ENCODE data around the gene SACS.

Gene SACS, protein sequence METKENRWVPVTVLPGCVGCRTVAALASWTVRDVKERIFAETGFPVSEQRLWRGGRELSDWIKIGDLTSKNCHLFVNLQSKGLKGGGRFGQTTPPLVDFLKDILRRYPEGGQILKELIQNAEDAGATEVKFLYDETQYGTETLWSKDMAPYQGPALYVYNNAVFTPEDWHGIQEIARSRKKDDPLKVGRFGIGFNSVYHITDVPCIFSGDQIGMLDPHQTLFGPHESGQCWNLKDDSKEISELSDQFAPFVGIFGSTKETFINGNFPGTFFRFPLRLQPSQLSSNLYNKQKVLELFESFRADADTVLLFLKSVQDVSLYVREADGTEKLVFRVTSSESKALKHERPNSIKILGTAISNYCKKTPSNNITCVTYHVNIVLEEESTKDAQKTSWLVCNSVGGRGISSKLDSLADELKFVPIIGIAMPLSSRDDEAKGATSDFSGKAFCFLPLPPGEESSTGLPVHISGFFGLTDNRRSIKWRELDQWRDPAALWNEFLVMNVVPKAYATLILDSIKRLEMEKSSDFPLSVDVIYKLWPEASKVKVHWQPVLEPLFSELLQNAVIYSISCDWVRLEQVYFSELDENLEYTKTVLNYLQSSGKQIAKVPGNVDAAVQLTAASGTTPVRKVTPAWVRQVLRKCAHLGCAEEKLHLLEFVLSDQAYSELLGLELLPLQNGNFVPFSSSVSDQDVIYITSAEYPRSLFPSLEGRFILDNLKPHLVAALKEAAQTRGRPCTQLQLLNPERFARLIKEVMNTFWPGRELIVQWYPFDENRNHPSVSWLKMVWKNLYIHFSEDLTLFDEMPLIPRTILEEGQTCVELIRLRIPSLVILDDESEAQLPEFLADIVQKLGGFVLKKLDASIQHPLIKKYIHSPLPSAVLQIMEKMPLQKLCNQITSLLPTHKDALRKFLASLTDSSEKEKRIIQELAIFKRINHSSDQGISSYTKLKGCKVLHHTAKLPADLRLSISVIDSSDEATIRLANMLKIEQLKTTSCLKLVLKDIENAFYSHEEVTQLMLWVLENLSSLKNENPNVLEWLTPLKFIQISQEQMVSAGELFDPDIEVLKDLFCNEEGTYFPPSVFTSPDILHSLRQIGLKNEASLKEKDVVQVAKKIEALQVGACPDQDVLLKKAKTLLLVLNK (N-terminal part only)

DNA sequence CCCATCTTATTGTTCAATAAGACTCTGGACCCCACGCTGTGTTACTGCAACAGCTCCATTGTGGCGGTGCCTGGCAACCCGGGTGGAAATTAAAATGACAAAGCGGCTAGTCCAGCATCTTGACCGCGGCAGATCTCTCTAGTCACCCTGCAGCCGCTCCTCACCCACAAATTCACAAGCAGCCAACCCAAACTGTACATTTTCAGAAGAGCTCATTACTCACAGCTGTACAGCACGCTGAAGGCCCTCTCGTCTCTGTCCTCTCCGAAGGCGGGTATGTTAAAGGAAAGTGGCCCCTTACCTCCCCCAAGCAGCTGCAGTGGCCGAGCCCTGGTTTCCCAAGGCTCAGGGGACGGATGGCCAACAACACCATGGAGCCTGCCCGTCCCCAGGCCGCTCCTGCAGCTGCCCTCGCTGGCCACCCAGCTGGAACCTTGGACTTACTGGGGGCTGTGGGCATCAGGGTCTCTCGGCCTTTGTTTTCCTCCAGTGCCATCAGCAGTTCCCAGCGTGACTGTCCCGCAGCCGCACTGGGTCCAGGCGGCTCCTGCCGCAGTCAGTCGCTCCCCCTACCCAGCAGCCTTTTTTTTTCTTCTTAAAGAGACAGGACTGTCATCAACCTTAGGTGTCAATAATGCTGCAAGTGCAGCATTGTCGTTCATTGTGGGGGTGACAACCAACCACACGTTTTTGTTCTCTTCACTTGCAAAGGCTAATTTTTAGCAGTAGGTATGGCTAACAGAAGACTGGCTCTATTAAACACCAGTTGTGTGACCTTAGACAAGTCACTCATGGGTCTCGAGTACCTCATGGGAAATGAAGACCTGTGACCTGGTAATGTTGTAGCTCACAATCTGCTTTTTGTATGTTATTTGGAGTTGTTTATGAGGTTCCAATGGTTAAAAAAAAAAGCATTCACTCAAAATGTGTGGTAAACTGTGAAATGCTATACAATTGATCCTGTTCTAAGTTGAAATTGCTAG lies at the start of gene SACS:
Gene SACS, minus strand, starts transcription at position 532 of the 983 bp plus-strand sequence. CDS start 22,463 bp downstream, outside the sequence.
- peak in 1 of 2 donors; percentile 17 for ATAC-seq

DNA sequence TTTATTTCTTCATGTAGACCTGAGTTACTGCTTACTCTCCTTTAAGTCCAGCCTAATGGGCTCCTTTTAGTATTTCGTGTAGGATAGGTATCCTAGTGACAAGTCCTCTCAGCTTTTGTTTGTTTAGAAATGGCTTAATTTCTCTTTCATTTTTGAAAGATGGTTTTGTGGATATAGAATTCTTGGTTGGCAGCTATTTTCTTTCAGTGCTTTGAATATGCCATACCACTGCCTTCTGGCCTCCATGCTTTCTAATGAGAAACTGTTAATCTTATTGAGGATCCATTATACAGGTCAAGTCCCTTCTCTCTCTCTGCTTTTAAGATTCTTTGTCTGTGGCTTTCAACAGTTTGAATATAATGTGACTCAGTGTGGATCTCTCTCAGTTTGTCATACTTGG lies 46.8 kb upstream of the SACS start:
- ATAC-seq: no peak

DNA sequence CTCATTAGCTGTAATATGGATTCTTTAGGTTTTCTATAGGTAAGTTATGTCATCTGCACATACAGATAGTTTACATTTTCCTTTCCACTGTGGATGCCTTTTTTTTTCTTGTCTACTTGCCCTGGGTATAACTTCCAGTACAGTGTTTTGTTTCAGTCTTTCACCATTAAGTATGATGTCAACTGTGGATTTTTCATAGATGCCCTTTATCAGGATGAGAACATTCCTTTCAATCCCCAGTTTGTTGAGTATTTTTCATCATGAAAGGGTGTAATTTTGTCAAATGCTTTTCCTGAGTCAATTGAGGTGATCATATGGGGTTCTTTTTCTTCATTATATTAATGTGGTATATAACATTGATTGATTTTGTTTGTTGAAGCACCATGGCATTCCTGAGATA lies 43.6 kb upstream of the SACS start:
- ATAC-seq: no peak

DNA sequence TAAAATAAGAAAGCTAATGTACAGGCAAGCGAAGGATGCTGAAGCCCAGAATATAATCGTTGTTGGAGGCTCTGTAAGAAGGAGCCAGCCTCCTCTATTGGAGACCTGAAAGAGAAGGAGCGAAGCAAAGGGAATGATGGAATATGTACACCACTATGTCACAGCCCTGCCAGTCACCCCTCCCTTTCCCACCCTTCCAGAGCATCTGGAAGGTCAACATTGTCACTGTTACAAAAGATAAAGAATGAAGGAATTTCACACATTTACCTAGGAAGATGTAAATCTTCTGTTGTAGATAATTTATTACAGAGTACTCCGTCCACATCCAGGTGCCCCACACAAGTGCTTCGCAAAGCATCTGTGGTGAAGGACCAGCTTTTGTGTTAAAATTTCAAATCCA lies 39.7 kb upstream of the SACS start:
- ATAC-seq: no peak

DNA sequence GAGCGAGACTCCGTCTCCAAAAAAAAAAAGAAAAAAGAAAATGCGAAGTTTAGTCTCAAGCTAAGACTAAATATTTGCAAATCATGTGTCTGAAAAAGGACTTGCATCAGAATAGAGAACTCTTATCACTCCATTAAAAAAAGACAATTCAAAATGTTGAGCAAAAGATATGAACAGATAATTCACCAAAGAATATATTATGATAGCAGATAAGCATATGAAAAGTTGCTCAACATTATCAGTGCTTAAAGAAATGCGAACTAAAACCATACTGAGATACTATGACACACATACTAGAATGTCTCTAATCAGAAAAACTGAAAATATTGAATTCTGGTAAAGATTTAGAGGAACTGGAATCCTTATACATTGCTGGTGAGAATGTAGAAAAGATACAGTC lies 38.7 kb upstream of the SACS start:
- no peak for ATAC-seq

DNA sequence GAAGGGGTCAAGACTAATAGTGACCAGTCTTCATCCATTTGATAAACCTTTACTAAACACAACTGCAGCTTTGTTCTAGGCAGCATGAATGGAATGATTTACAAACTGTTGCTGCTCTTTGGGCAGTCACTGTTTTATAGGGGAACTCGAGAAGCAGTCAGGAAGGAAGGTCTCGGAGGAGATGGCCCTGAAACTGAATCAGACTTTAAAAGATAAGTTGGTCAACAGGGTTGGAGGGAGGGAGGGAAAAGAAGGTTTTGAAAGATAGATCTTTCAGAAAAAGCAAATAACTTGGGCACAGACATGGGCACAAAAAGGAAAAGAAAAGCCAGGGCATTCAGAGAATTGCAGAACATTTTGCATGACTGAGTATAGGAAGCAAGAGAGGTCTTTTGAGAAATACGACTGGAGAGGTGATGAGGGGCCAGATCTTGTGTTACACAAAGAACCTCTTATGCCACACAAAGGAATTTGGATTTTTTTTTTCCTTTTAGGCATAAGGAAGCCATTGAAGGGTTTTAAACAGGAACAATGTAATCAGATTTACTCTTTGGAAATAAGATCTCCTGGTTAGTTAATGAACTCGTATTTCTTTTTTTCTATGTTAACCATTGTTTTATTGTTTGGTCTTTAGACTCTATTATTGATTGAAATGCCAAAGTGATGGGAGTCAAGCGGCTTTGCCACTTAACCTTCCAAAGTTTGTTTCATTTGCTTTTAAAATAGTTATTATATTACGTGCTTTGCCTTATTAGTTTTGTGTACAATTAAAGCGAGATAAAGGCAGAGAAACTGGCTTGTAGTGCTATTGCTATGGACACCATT lies 37.5 kb upstream of the SACS start:
- ATAC-seq: no peak

DNA sequence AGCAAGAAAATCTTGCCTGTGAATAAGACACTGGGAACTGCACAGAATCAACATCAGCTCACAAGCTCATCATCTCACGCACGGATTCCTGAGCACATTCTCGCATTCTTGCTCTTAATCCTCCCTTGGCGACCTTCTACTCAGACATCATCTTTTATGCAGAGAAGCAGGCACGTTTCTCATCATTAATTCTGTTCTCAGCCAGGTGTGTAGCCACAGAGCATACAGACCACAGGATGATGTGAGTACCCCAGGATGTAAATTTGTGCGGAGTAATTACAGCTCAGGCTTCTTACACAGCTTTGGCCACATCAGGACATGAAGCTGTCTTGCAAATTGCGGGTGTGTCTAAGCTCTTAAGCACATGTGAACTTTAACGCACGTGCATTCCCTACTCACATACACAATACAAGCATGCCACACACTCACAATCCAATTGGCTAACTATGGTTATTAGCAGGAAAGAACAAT lies 36.5 kb upstream of the SACS start:
- no peak for ATAC-seq

DNA sequence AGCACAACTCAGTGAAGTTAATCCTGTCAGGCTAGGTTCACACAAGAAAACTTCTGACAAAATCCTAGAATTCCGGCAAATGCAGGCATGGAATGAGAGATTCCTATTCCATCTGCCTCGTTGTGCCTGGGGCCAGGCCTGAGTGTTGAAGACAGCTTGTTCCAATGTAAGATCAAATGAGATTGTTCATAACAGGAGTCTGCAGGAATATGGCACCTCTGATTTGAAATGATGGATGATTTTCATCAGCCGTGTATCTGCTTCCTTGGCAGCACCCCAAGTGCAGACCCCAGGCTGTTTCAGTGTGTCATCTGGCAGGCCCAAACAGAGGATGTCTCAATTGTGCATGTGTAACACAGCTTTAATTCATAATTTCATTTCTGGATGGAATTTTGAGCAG lies 35.3 kb upstream of the SACS start:
- ATAC-seq: no peak

DNA sequence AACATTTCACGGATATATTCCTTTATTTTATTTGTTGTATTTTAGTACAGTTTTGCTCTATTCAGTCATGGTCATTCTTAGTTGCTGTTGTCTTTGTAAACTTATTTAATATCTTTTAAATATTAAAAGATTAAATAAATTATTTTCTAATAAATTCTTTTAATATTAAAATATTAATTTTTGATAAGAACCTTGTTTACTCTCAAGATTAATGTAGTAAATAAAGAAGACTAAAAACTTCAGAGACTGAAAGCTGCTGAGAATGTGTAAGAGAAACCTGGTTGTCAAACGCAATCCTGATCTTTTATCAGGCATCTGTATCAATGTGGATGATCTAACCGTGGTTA lies 34.4 kb upstream of the SACS start:
- ATAC-seq: no peak

DNA sequence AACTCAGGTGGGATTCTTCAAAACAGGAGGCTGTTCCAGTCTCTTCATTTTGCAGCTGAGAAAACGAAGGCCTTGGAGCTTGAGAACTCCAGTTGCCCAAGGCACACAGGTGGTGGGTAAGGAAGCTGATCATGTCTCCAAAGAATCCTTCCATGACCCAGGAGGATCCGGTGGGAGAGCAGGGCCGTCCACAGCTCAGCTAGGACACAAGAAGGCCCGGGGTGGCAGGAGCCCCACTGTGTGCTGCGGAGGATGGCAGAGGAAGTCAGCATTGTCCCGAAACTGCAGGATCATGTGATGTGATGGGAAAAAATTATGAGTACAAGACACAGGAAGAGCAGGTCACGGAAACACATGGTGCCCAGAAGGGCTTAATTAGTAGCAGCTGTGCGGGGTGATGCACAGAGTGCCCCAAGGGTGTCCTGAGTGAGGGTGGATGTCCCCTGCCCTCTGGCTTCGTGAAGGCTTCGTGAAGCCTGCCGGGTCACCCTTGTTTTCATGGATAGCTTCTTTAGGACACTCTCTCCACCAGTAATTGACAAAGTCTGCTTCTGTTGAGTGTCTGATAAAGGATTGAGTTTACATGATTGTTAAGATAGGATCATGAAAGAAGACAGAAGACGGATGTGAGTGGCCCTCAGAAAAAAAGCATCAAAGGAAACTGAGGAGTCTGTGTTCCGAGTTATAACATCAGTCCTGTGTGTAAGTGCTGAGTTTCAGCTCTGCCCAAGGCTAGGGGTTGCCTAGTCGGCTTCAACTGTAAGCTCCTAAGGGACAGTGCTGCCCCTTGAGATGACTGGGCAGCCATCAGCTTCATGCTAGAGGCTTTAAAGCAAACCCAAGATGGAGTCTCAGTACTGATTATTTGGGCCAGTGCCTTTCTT lies 33.8 kb upstream of the SACS start:
- no peak for ATAC-seq

DNA sequence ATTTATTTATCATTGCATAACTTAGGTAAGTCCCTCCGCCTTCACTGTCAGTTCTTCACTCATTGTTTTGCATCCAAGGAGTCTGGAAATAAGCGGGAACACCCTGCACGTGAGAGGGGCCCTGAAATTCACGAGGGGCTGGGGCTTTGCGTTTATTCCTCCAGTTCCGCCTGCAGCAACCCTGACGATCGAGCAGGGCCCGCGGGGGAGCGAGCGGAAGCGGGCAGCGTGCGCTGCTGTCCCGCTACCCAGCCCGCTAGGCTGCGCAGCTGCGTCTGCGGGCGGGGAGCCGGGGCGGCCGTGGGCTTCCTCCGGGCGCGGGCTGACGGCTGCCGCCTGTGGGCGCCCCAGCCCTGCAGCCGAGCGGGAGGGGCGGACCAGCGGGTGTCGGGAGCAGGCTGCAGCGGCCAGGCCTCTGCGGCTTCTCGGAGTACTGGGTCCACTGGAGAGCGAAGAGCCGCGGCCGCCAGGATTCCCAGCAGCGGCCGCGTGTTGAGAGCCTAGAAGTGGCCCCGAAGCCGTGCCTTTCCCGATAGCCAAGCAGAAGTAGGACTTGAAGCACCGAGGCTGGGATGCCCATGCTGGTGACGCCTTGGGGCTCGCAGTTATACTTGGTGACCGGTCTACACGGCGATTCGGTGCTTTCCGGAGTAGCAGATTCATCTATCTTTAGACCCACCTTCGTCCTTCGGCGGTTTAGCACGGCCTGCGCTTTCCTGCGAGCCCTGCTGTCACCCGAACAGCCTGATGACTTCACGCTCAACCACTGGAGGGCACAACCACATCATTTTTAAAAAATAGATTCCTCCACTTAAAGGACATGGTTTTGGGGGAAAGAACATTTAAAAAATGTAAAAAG lies 32.9 kb upstream of the SACS start:
- ATAC-seq: peak; percentile 85 to 88

DNA sequence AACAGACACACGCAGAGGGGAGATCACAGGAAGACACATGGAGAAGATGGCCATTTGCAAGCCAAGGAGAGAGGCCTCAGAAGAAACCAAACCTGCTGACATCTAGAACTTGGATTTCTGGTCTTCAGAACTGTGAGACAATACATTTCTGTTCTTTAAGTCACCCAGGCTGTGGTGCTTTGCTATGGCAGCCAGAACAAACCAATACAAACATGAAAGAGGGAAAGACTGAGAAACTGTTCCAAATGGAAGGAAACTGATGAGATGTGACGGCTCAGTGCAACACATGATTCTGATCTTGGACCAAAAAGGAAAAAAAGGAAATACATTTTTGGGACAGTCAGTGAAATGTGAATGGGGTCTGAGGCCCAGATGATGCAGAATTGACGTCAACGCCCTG lies 30.2 kb upstream of the SACS start:
- no peak for ATAC-seq

DNA sequence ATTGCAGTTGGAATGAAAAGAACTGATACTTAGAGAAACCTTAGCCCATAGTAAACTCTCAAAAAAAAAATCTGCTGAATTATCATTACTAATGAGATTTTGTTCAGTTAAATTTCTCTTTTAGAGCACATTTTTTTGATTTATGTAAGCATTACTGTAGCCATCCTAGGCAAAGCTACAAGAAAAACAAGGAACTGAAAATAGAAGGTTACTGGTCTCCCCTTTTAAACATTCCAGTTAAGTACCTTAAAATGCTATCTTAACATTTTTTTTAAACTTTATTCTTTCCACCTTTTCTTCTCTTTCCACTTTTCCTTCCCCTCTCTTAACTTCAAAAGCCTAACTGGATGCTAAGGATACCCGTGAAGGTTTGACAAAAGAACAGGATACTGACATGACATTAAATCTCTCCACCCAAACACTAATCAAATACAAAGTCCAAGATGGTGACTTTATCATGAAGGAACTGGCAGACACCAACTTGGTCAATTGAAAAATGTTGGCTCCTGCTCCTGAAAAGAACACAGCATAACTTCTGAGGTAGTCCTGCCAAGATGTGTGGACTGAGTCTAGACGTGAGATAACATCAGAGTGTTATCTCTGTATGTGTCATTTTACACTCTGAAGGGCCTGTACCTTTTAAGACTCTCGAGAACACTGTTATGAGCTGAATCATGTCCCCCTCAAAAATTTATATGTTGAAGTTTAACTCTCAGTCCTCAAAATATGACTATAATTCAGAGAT lies 29.5 kb upstream of the SACS start:
- peak in 1 of 2 donors; percentile 18 for ATAC-seq

DNA sequence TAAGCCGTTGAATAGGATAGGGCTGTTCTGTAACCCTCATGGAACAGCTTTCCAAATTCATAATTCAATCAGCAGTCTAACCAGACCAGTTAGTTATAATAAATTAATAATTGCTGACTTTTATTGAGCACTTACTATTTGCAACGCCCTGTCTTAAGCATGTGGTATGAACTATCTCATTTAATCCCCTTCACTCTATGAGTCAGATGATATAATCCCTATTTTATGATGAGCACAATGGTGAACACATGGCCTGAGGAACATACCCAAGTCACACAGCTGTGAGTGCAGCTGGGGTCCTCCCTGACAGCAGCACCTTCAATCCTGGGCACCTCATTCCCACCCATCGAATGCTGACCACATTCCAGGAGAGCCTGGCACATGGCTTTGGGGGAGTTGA lies 28.0 kb upstream of the SACS start:
- ATAC-seq: no peak

DNA sequence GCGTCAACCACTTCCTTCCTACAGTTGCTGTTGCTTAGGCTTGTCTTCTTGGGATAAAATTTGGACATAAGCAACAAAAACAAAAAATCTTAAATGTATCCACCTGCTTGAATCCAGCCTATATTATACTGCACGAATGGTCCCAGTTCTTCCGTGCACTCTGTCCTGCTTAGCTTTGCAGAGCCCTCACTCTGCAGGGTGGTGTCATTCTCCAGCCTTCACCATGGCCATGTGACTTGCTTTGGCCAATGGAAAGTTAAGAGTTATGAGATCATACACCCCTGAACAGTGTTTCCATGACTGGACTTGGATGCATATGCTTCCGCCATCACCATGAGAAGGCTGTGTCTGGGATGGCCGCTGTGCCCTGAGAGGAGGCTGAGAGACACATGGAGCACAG lies 27.4 kb upstream of the SACS start:
- ATAC-seq: no peak

DNA sequence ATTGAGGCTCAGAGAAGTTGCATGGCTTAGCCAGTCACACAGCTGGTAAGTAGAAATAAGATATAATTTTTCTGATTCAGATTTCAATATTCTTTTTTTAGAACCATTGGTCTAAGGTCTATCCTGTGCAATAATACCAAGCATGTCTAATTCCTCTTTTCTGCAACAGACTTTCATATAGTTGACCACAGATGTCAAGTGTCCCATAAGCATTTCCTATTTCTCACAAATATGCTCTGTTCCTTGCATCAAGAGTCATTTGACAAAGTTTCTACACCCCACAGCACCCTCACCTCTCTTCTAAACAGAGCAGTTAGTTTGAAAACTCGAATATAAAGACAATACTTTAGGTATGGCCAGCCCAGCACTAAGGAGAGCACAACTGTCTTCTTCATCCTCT lies 26.8 kb upstream of the SACS start:
- no peak for ATAC-seq

DNA sequence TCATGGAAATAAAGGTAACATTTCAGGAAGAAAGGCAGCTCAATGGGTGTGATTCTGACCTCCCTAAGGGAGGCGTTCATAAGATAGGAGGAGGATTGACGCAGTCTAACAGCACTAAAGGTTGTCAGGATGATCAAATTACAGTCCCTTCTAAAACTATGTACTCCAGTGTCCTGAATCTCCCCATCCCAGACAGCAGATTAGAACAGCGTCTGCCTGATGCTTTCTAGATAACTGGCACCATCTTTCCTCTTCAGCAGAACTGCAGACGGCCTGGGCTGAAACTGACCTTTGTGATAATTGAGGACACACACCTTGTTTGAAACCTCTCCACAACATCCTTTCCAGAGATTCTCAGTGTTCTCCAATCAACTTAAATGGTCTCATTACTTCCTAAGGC lies 25.5 kb upstream of the SACS start:
- ATAC-seq: no peak

All from activated CD4-positive, CD25-positive, alpha-beta regulatory T cell treated with anti-CD3 and anti-CD28 coated beads, Interleukin-2, amount 50 U/mL, for 24 hours (primary cell).